GM12878 (cell line): ENCODE results near the gene NHSL1. TPM values are rescaled to one million over a fixed set of nuclear protein-coding genes. Genes with fewer than 3 reads are reported as not detected.

ENCODE experiments used
- ASH2L ChIP-seq: fragments of 300-600, 200-600 bp; sonication (generic); IDR thresholded peaks from 2 replicates; pipeline ENCODE4 v1.6.1; 2017; ENCODE audit warnings: low read depth, mild to moderate bottlenecking, borderline replicate concordance
- CBX5 ChIP-seq: sonication (generic); IDR thresholded peaks from 2 replicates; pipeline ENCODE4 v1.6.1; 2016; ENCODE audit warnings: low read depth, moderate library complexity, mild to moderate bottlenecking, inconsistent platforms
- CHD2 ChIP-seq: IDR thresholded peaks from 2 replicates; pipeline ENCODE4 v1.6.1; 2011; ENCODE audit warnings: low read depth, low read length, improper control_type of control experiment, borderline replicate concordance
- CREM ChIP-seq: IDR thresholded peaks from 2 replicates; pipeline ENCODE4 v1.6.1; 2014; ENCODE audit warnings: antibody characterized with exemption, low read depth
- CTCF ChIP-seq, 3 experiments: IDR thresholded peaks in 2 of 3; conservative IDR thresholded peaks in 1 of 3; 2 replicates each; pipeline ENCODE4 v1.5.1; 2011; ENCODE audit warnings: low read depth in 3 of 3, low read length in 3 of 3, mild to moderate bottlenecking in 3 of 3, control low read depth in 2 of 3, moderate library complexity in 2 of 3, inconsistent platforms in 1 of 3, mixed read lengths in 1 of 3; ENCODE audit not compliant: control insufficient read depth in 2 of 3, insufficient read depth in 1 of 3; ENCODE audit errors: extremely low read depth in 1 of 3
- DPF2 ChIP-seq: fragments of 450-650 bp; IDR thresholded peaks from 2 replicates; pipeline ENCODE4 v1.6.1; 2017; ENCODE audit warnings: mild to moderate bottlenecking
- EGR1 ChIP-seq, 2 experiments: IDR thresholded peaks; 1 replicate in 1 of 2; 2 replicates in 1 of 2; pipeline ENCODE4 v1.6.1; 2011 to 2012; ENCODE audit warnings: low read depth in 2 of 2, low read length in 2 of 2, borderline replicate concordance in 1 of 2, mild to moderate bottlenecking in 1 of 2, moderate library complexity in 1 of 2
- EZH2 ChIP-seq: IDR thresholded peaks from 2 replicates; pipeline ENCODE4 v1.6.1; 2012; ENCODE audit warnings: low read depth, mild to moderate bottlenecking, control low read depth, inconsistent platforms, low read length, borderline replicate concordance; ENCODE audit not compliant: control insufficient read depth
- JUNB ChIP-seq: IDR thresholded peaks from 2 replicates; pipeline ENCODE4 v1.6.1; 2016; ENCODE audit warnings: antibody characterized with exemption, mild to moderate bottlenecking
- MAX ChIP-seq: IDR thresholded peaks from 2 replicates; pipeline ENCODE4 v1.6.1; 2012; ENCODE audit warnings: low read depth, low read length, improper control_type of control experiment
- MEF2A ChIP-seq: IDR thresholded peaks from 2 replicates; pipeline ENCODE4 v1.6.1; 2011; ENCODE audit warnings: low read depth, mild to moderate bottlenecking, low read length, moderate library complexity; ENCODE audit not compliant: insufficient read depth
- MEF2B ChIP-seq: fragments of 450-650 bp; IDR thresholded peaks from 2 replicates; pipeline ENCODE4 v1.6.1; 2018; ENCODE audit warnings: mild to moderate bottlenecking, moderate library complexity; ENCODE audit not compliant: partially characterized antibody, poor library complexity, severe bottlenecking
- NKRF ChIP-seq: fragments of 450-650 bp; conservative IDR thresholded peaks from 2 replicates; pipeline ENCODE4 v1.6.1; 2017; ENCODE audit warnings: mild to moderate bottlenecking, moderate library complexity
- PAX5 ChIP-seq: IDR thresholded peaks from 2 replicates; pipeline ENCODE4 v1.6.1; 2011; ENCODE audit warnings: low read depth, low read length, borderline replicate concordance
- PML ChIP-seq: IDR thresholded peaks from 2 replicates; pipeline ENCODE4 v1.6.1; 2012; ENCODE audit warnings: low read length, inconsistent platforms
- POLR2AphosphoS5 ChIP-seq: IDR thresholded peaks from 2 replicates; pipeline ENCODE4 v1.6.1; 2011; ENCODE audit warnings: mild to moderate bottlenecking, low read length, inconsistent platforms
- POU2F2 ChIP-seq: IDR thresholded peaks from 3 replicates; pipeline ENCODE4 v1.6.1; 2011; ENCODE audit warnings: low read depth, mild to moderate bottlenecking, low read length, borderline replicate concordance
- RBBP5 ChIP-seq: fragments of 200-600 bp; sonication (generic); conservative IDR thresholded peaks from 2 replicates; pipeline ENCODE4 v1.6.1; 2016
- RELB ChIP-seq: fragments of 450-650 bp; IDR thresholded peaks from 2 replicates; pipeline ENCODE4 v1.6.1; 2017; ENCODE audit warnings: low read depth, mild to moderate bottlenecking, moderate library complexity
- SMAD5 ChIP-seq: IDR thresholded peaks from 2 replicates; pipeline ENCODE4 v1.6.1; 2016; ENCODE audit warnings: antibody characterized with exemption, low read depth
- SREBF2 ChIP-seq: IDR thresholded peaks from 2 replicates; pipeline ENCODE4 v1.6.1; 2012; ENCODE audit warnings: mild to moderate bottlenecking, low read length
- TBL1XR1 ChIP-seq: IDR thresholded peaks from 2 replicates; pipeline ENCODE4 v1.6.1; 2012; ENCODE audit warnings: low read depth, low read length, improper control_type of control experiment
- USF2 ChIP-seq: IDR thresholded peaks from 2 replicates; pipeline ENCODE4 v1.6.1; 2011; ENCODE audit warnings: low read depth, low read length, improper control_type of control experiment, borderline replicate concordance
- polyA plus RNA-seq, 11 experiments: library from polyadenylated mRNA; depleted of rRNA in 4 of 11; unstranded in 6 of 11; stranded (reverse) in 5 of 11; fragments of >200 nt; fragmentation: Nextera tagmentation in 4 of 11; fragmentation: Illumina TruSeq in 1 of 11; extraction: Ambion mirVana in 4 of 11; extraction: Trizol in 1 of 11; gene quantifications; 1 replicate in 1 of 11; 2 replicates in 10 of 11; pipeline versions ENCODE4 v1.2.1 to v1.2.3, GENCODE V29; 2011 to 2016; ENCODE audit warnings: inconsistent platforms in 2 of 11, missing spikeins in 2 of 11, low read depth in 1 of 11
- total RNA-seq, 4 experiments: library from RNA; depleted of rRNA in 3 of 4; stranded (reverse); fragments of >200 nt in 3 of 4; fragmentation: Illumina TruSeq in 1 of 4; extraction: Trizol in 1 of 4; gene quantifications; 2 replicates each; pipeline versions ENCODE4 v1.2.1 to v1.2.3, GENCODE V29; 2013 to 2021

The NHSL1 gene
- total and polyA plus RNA-seq, 10 of the 15 experiments (the other 5 are each of a cell fraction or from before 2014, with no cell fraction given) = 0.26 to 14.1 (median 0.90) TPM

GRCh38 chr6:138403801-138404665 is 95.3 kb downstream of the NHSL1 start, which contains the start of gene HEBP2 (continued):
- peak; percentile 29; the same call in 1 of the 2 replicates for TF ChIP-seq MAX
- no peak for TF ChIP-seq USF2
- TF ChIP-seq CHD2 = peak; percentile 61; the same call in 1 of the 2 replicates
- TF ChIP-seq EGR1 (IDR thresholded peaks at IDR 0.05; ENCODE audit: borderline replicate concordance in 1 of 2, low read depth in 2 of 2, low read length in 2 of 2) = peak in 1 of 2 experiments; percentile 80; a peak in 2 of 3 replicates
- 0 out of 2 replicates have a peak, but pooled peaks have one; percentile 36 for TF ChIP-seq CBX5
- TF ChIP-seq POU2F2 = no peak
- peak; percentile 36; the same call in 1 of the 2 replicates for TF ChIP-seq RELB
- 0 out of 2 replicates have a peak, but pooled peaks have one; percentile 18 for TF ChIP-seq MEF2A
- TF ChIP-seq DPF2 = peak; percentile 73
- no peak for TF ChIP-seq ASH2L
- no peak for TF ChIP-seq JUNB
- no peak for TF ChIP-seq TBL1XR1
- no peak for TF ChIP-seq PAX5
- no peak for TF ChIP-seq PML
- TF ChIP-seq MEF2B = peak; percentile 36
- TF ChIP-seq SREBF2 = no peak
- TF ChIP-seq NKRF = peak; percentile 86
- peak; percentile 15; the same call in 1 of the 2 replicates for TF ChIP-seq POLR2AphosphoS5
- TF ChIP-seq CREM = 0 out of 2 replicates have a peak, but pooled peaks have one; percentile 48
- no peak for TF ChIP-seq SMAD5
- no peak for TF ChIP-seq RBBP5
- TF ChIP-seq EZH2 = no peak
- TF ChIP-seq CTCF (IDR thresholded peaks at IDR 0.05 in 2 of 3, conservative IDR thresholded peaks at IDR 0.05 in 1 of 3; ENCODE audit: control insufficient read depth in 2 of 3, extremely low read depth in 1 of 3, insufficient read depth in 1 of 3, low read depth in 3 of 3, low read length in 3 of 3) = peak; percentile 39 to 44 (median 40); a peak in 5 of 6 replicates
